ENCODE results near the gene TPRX2. TPM values are rescaled to one million over a fixed set of nuclear protein-coding genes. Genes with fewer than 3 reads are reported as not detected.

The TPRX2 gene
- total RNA-seq, 1 experiment from 2014 or later, result not detected

DNA sequence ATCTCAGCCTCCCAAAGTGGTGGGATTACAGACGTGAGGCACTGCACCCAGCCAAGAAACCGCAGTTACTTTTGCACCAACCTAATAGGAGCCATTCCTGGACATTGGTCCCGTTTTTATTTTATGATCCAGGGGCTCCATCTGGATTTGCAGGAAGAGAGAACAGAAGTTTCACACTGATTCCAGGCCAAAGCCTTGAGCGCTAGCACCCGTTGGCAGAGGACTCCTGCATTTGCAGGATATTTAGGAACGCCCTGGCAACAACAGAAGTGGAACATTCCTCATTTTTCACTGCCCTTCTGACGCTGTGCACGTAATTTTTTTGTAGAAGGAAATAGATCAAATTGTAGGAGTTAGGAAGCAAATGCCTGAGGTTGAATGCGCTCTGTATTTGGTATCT, 38.8 kb downstream of the TPRX2 start:
- Histone ChIP-seq H3K9me3 (ENCODE audit: control insufficient read depth in 1 of 2, insufficient read depth in 1 of 2, low read depth in 1 of 2, low read length in 2 of 2) (peaks cover 0 to 4% of the 10 kb centered on the region in 2 experiments; a peak in 1 of 4 replicates), H3K4me1 (ENCODE audit: control insufficient read depth in 1 of 2, insufficient read depth in 2 of 2, low read length in 2 of 2) (no peaks in the 10 kb centered on the region), H3K4me3 (replicated peaks in 1 of 2; ENCODE audit: low read depth in 1 of 2, low read length in 2 of 2) (no peak overlapping the region), H3K4me2 (ENCODE audit: low read length) (no peak overlapping the region), H3K36me3 (ENCODE audit: control insufficient read depth in 1 of 2, insufficient read depth in 2 of 2, low read length in 2 of 2) (no peaks in the 10 kb centered on the region), H3K79me2 (ENCODE audit: insufficient read depth, low read length) (no peaks in the 10 kb centered on the region), H4K20me1 (ENCODE audit: insufficient read depth) (no peaks in the 10 kb centered on the region), H2AFZ (ENCODE audit: low read depth, low read length, poor library complexity, severe bottlenecking) (no peak overlapping the region), H3K9me2 (ENCODE audit: insufficient read depth) (no peaks in the 10 kb centered on the region), H3K27ac (ENCODE audit: low read depth, low read length) (no peak overlapping the region), H3K27me3 (ENCODE audit: insufficient read depth, low read length) (no peaks in the 10 kb centered on the region), H3K9ac (ENCODE audit: low read length) (no peak overlapping the region)
- POLR2A ChIA-PET, result no interaction called here
- RAD21 ChIA-PET (ENCODE audit: low non-redundant PET in 1 of 2, low total read pairs in 2 of 2, uncharacterized antibody in 2 of 2, unreplicated experiment in 2 of 2), result no interaction called here
- no TSS peak for BruUV-seq (replicated peaks)
- intact Hi-C loops (cut with micrococcal nuclease), result no loop called here
- CTCF ChIA-PET, result no interaction called here
- TF ChIP-seq EZH2 (IDR thresholded peaks at IDR 0.05), result no peak
- TF ChIP-seq SP1 (IDR thresholded peaks at IDR 0.05; ENCODE audit: low read depth), result no peak
- TF ChIP-seq JUND (IDR thresholded peaks at IDR 0.05), result no peak
- TF ChIP-seq FOSL1 (IDR thresholded peaks at IDR 0.05; ENCODE audit: low read depth), result no peak
- TF ChIP-seq, protein P1, sequence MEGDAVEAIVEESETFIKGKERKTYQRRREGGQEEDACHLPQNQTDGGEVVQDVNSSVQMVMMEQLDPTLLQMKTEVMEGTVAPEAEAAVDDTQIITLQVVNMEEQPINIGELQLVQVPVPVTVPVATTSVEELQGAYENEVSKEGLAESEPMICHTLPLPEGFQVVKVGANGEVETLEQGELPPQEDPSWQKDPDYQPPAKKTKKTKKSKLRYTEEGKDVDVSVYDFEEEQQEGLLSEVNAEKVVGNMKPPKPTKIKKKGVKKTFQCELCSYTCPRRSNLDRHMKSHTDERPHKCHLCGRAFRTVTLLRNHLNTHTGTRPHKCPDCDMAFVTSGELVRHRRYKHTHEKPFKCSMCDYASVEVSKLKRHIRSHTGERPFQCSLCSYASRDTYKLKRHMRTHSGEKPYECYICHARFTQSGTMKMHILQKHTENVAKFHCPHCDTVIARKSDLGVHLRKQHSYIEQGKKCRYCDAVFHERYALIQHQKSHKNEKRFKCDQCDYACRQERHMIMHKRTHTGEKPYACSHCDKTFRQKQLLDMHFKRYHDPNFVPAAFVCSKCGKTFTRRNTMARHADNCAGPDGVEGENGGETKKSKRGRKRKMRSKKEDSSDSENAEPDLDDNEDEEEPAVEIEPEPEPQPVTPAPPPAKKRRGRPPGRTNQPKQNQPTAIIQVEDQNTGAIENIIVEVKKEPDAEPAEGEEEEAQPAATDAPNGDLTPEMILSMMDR (IDR thresholded peaks at IDR 0.05 in 2 of 3, conservative IDR thresholded peaks at IDR 0.05 in 1 of 3; ENCODE audit: borderline replicate concordance in 1 of 3, insufficient read depth in 1 of 3, low read depth in 2 of 3, low read length in 2 of 3), result no peak
- no peak for TF ChIP-seq CBX3 (IDR thresholded peaks at IDR 0.05; ENCODE audit: low read depth)
- TF ChIP-seq CEBPB (IDR thresholded peaks at IDR 0.05; ENCODE audit: low read depth), result no peak
- TF ChIP-seq, protein P2, sequence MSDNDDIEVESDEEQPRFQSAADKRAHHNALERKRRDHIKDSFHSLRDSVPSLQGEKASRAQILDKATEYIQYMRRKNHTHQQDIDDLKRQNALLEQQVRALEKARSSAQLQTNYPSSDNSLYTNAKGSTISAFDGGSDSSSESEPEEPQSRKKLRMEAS (IDR thresholded peaks at IDR 0.05), result no peak
- TF ChIP-seq ELF1 (IDR thresholded peaks at IDR 0.05; ENCODE audit: borderline replicate concordance, low read depth), result no peak
- no peak for TF ChIP-seq POLR2AphosphoS5 (IDR thresholded peaks at IDR 0.05; ENCODE audit: low read depth, low read length)
- TF ChIP-seq POLR2A (IDR thresholded peaks at IDR 0.05; ENCODE audit: borderline replicate concordance, extremely low read depth, insufficient read depth, insufficient read length), result no peak
- no peak for TF ChIP-seq REST (IDR thresholded peaks at IDR 0.05; ENCODE audit: low read depth)
- TF ChIP-seq SRF (IDR thresholded peaks at IDR 0.05; ENCODE audit: low read depth), result no peak
- TF ChIP-seq, protein P3, sequence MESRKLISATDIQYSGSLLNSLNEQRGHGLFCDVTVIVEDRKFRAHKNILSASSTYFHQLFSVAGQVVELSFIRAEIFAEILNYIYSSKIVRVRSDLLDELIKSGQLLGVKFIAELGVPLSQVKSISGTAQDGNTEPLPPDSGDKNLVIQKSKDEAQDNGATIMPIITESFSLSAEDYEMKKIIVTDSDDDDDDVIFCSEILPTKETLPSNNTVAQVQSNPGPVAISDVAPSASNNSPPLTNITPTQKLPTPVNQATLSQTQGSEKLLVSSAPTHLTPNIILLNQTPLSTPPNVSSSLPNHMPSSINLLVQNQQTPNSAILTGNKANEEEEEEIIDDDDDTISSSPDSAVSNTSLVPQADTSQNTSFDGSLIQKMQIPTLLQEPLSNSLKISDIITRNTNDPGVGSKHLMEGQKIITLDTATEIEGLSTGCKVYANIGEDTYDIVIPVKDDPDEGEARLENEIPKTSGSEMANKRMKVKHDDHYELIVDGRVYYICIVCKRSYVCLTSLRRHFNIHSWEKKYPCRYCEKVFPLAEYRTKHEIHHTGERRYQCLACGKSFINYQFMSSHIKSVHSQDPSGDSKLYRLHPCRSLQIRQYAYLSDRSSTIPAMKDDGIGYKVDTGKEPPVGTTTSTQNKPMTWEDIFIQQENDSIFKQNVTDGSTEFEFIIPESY (IDR thresholded peaks at IDR 0.05; ENCODE audit: extremely low read depth, insufficient replicate concordance, low read length), result no peak
- no peak for TF ChIP-seq YY1 (IDR thresholded peaks at IDR 0.05; ENCODE audit: extremely low read depth, insufficient replicate concordance, low read depth, low read length)
- TF ChIP-seq SIN3A (IDR thresholded peaks at IDR 0.05; ENCODE audit: low read depth), result no peak
- TF ChIP-seq EGR1 (IDR thresholded peaks at IDR 0.05; ENCODE audit: low read depth), result no peak
- no peak for TF ChIP-seq RAD21 (IDR thresholded peaks at IDR 0.05; ENCODE audit: low read depth)
- DNase-seq (ENCODE audit: low read depth, low spot score), result no peak
- ATAC-seq, result no peak
